ENCODE measurements around the gene FCER1G. TPM values are rescaled to one million over a fixed set of nuclear protein-coding genes. Genes with fewer than 3 reads are reported as not detected.

FCER1G gene
- total and polyA plus RNA-seq, 9 of the 15 experiments (the other 6 are each of a cell fraction or from before 2014, with no cell fraction given) = 0.15 to 0.69 (median 0.31) TPM; not detected in 2

GRCh38 chr1:161165742-161166668, 49.1 kb upstream of the FCER1G start, which contains the start of gene PPOX (continued):
- no peak for TF ChIP-seq ELK3 (CRISPR knock-in tag; IDR thresholded peaks at IDR 0.05)
- TF ChIP-seq ZNF586 (CRISPR knock-in tag; conservative IDR thresholded peaks at IDR 0.05) = no peak
- TF ChIP-seq ZBTB5 (IDR thresholded peaks at IDR 0.05) = no peak
- no peak for TF ChIP-seq MCM5 (IDR thresholded peaks at IDR 0.05; ENCODE audit: low read depth)
- TF ChIP-seq YY1 (IDR thresholded peaks at IDR 0.05; ENCODE audit: borderline replicate concordance in 1 of 3, control insufficient read depth in 1 of 3, extremely low read depth in 1 of 3, insufficient read depth in 3 of 3, insufficient read length in 1 of 3, insufficient replicate concordance in 2 of 3, low read depth in 1 of 3, low read length in 2 of 3) = peak in 1 of 3 experiments; percentile 32
- TF ChIP-seq CUX1 (CRISPR knock-in tag; IDR thresholded peaks at IDR 0.05) = no peak; the same call in 1 of the 2 replicates
- peak; percentile 97 for TF ChIP-seq KLF16 (IDR thresholded peaks at IDR 0.05)
- no peak for TF ChIP-seq ZNF282 (CRISPR knock-in tag; IDR thresholded peaks at IDR 0.05)
- peak in 1 of 2 experiments; percentile 41; a peak in 1 of 4 replicates for TF ChIP-seq KDM4B (IDR thresholded peaks at IDR 0.05; ENCODE audit: borderline replicate concordance in 2 of 2, low read depth in 1 of 2)
- TF ChIP-seq CC2D1A (IDR thresholded peaks at IDR 0.05) = peak; percentile 98
- TF ChIP-seq ZNF639 (CRISPR knock-in tag; conservative IDR thresholded peaks at IDR 0.05 in 1 of 2, IDR thresholded peaks at IDR 0.05 in 1 of 2) = peak in 1 of 2 experiments; percentile 88; a peak in 2 of 4 replicates
- TF ChIP-seq ZNF57 (CRISPR knock-in tag; IDR thresholded peaks at IDR 0.05) = no peak
- no peak for TF ChIP-seq MEF2A (IDR thresholded peaks at IDR 0.05; ENCODE audit: control insufficient read depth, low read depth, low read length)
- TF ChIP-seq ZZZ3 (IDR thresholded peaks at IDR 0.05) = no peak
- no peak for TF ChIP-seq ESRRB (CRISPR knock-in tag; IDR thresholded peaks at IDR 0.05; ENCODE audit: borderline replicate concordance)
